ENCODE measurements around the gene ATF5.
"Not testable (repeated sequence)": the region's sequence is repeated elsewhere in the genome, so short reads cannot be mapped to it uniquely, and the experiment has no call there.

Gene ATF5

DNA sequence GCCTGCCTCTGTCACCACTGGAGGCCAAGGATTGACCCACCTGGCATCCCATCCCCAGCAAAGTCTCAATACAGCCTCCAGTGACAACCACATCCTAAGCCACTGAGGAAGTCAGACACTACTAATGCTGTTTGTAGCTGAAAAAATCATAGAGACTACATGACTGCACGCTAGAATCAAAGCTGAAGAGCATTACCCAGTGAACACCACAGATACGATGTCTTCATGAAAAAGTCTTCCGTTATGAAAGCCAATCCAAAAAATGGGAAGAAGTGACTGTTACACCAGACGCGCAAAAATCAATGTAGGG, 11.4 kb downstream of the ATF5 start:
- DNase-seq: no peak

DNA sequence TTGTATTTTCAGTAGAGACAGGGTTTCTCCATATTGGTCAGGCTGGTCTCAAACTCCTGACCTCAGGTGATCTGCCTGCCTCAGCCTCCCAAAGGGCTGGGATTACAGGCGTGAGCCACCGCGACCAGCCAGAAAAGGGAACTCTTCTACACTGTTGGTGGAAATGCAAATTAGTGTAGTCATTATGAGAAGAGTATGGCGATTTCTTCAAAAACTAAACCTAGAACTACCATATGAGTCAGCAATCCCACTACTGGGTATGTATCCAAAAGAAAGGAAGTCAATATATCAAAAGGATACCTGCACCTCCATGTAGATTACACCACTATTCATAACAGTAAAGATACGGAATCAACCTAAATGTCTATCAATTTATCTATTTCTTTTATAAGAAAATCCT, 15.6 kb downstream of the ATF5 start:
- DNase-seq: not testable (repeated sequence)

DNA sequence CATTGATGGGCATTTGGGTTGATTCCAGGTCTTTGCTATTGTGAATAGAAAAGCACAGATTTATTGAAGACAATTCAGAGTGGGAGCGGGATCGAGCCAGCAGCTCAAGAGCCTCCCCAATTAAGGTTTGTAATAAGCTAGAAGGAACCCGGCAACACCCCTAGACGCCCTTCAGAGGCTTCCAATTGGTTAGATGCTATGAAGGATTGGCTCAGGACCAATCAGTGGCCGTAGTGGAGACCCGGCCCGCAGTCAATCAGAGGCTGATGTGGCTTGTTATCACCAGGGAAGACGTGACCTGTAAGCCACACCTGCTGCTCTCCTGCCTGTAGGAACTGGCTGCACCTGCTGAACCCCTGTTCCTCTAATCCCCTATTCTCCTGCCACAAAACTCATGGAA, 17.4 kb downstream of the ATF5 start:
- no peak for DNase-seq

DNA sequence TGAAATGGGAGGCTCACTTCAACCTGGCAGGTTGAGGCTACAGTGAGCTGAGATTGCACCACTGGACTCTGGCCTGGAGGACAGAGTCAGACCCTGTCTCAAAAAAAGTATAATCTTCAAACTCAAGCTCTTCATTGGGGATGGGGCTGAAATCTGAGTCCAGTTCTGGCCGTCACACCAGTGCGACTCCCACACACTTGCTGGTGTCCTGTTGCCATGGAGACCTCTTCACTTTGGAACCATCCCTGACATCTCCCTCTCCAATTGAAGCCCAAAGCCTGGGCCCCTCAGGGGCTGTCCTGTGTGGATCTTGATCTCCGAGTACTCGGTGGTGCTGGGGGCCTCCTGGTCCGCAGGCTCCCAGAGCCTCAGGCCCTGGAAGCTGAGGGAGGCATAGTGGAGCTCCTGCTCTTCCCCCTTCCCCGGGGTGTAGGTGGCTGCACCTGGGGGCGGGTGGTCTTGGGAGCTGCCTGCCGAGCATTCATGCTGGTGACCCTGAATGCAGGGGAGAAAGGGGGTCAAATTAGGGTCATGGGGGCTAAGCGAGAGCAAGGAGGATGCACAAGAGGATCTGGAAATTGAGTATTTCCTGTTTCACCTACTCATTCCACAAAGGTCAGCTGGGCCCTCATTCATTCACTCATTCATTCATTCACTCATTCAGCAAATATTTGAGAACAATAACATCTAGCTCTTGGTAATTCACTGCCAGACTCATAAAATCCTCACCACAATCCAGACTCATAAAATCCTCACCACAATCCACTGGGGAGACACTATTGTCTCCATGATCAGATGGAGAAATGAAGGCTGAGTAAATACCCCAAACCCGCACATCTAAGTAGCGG, 21.0 kb downstream of the ATF5 start:
- DNase-seq: no peak

DNA sequence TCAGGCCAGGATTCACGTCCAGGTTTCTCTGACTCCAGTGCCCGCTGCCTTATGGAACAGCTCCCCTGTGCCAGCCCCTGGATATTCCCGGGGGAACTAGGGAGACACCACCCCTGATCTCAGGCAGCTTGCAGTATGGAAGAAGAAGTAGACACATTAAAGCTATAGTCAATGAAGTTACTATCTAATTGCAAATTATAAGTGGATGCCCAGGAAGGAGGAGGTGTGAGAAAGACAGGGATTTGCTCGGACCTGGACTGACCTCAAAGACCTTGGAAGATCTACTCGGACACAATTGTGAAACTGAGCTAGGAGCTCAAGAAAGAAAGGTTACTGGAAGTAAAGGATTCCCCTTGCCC, 21.6 kb downstream of the ATF5 start:
- DNase-seq: no peak

DNA sequence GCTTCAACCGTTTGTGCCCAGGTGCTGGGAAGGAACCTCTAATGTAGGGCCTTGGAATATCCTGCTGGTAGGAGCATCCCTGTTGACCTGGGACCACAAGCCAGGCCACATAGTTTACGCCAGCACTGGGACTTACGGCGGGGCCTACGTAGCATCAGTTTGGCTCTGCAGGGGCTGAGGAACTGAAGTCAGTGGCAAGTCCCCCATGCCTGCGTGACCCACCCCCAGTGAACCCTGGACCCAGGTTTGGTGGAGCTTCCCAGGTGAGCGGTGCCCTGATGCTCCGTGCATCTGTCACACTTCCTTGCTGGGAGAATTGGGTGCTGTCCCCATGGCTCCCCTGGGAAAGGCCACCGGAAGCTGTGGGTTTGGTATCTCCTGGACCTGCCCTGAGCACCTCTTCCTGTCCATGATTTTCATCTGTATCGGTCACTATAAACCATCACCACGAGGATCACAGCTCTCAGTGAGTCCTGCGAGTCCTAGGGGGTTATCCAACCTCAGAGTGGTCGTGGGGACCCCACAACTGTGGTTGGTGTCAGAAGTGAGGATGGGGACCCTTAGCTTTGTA, 22.0 kb downstream of the ATF5 start:
- no peak for DNase-seq

DNA sequence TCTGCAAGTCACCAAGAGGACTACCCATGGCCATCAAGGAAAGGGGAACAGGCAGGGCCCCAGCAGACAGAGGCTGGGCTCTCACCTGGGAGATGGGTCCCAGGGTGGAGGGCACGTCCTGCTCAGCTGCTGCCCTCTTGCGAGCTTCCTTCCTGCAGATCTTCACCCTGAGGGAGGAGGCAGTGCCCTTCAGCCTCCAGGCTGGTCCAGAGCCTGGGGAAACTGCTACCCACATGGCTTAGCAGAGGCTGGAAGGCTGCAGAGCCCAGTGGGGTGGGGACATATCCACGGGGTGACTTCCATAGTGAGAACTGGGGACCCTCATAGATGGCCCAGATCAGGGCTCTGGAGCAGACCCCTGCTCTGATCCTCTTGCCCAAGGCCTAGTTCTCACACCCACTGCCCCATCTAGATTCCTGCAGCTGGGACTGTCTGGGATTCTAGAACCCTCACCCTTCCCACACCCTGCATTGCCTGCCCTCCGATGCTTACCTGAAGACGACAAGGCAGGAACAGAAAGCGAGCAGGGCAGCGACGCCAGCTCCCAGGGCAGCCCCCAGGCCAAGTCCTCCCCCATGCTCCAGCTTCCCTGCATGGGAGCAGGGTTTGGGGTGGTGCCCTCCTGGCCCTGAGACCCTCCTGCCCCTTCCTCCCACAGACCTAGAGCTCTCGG, 22.9 kb downstream of the ATF5 start:
- DNase-seq: no peak

DNA sequence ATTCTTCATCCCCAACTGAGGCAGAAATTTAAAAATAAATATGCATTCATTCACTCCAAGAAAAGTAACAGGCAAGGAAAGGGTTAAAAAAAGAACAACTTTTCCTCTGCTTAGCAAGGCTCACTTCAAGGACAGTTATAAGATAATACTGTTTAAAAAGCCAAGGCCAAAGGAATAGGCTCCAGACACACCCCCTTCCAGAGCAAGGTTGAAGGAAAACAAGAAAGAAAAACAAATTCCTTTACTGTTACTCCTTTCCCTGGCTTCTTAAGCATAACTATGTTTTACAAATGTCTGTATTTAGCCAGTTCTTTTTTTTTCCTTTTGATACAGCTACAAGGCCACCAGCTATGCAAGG, 23.5 kb downstream of the ATF5 start:
- no peak for DNase-seq

DNA sequence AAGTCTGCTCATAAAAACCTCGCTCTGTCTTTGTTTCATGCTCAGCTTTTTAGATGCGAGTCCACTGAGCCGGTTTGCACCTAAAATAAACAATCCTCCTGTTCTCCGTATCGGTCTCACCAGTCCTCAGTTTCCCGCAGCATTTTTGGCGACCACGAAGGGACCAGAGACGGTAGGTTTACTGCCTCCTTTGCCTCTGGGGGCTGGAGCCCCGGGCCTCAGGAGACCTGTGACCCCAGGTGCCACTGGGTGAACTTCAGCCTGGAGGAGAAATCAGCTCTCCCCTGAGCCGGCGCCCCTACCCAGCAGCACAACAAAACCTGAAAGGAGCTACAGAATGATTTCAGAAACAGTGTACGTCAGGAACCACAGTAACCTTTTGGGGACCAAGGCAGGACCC, 23.9 kb downstream of the ATF5 start:
- DNase-seq: no peak

DNA sequence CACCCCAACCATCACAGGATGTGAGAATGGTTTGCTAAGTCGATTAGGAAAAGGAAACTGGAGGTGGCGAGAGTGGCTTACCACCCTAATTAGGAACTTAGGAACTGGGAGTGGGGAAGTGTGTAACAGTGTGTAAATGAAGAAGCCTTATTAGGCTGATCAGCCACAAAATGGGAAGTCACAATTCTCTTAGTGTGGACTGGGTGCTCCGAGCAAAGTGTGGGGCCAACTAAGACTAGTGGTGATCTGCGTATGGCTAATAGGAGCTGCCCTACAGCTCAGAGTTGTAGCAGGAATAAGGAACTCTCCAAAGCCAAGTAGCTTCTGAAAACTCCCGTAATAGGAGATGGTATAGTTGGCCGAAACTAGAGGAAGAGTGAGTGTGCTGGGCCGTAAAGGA, 24.4 kb downstream of the ATF5 start:
- DNase-seq: peak in 1 of 56 donors; percentile 4

DNA sequence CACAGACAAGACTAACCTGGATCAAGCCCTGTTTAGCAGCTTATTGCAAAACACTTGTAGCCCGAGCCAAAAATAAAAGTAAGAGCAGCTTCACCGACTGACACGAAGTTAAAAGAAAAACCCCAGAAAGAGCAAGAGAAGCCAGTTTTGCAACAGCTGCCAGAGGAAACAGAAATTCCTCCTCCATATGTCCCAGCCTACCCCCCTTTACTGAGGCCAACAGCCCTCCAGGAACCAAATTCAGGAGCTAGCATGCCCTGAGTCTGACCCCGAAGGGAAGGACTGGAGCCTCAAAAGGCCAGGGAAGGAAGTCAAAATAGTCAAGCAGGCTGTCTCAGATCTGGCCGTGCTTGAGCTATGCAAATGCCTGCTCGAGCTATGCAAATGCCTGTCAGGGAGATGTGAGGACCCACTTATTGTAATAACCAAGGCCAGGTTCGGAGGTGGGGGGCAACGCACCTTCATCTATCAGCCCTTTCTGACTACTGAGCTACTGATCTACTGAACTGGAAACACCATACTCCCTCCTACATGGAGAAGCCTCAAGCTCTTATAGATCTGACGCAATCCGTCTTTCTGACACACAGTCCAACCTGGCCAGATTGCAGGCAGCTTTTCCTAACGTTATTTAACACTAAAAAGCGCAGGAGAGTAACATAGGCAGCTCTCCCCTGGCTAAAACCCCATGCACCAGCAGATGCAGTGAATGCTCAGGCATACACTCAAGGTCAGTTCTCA, 25.3 kb downstream of the ATF5 start:
- DNase-seq: no peak

DNA sequence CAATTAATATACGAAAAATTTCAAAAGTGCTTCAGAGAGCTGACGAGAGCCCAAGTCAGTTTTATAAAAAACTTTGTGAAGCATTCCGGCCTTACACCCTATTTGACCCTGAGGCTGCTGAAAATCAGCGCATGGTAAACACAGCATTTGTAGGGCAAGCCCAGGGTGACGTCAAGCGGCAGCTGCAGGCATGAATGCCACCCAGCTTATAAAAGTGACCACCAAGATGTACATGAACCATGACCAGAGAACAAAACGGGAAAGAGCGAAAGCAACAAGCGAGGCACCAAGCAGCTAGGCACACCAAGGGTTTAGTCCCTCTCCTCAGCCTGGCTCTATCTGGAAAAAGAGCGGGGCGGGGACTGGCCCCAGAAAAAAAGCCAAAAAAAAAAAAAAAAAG, 25.9 kb downstream of the ATF5 start:
- DNase-seq: no peak

DNA sequence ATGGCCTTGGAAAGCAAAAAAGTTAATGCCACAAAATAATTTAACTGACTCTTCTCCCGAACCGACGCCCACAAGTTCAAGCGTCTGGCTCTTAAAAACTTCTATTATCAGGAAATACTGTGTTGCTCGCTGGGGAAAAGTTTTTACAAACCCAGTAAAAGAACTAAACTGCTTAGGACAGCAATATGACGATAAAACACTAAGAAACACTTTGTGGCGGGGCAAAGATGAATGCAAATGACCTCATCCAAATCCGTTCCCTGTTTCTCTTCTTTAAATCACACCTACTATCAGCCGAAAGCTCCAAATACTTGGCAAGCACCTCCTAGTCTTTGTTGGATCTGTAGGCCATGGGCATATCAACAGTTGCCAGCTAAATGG, 27.1 kb downstream of the ATF5 start:
- no peak for DNase-seq

DNA sequence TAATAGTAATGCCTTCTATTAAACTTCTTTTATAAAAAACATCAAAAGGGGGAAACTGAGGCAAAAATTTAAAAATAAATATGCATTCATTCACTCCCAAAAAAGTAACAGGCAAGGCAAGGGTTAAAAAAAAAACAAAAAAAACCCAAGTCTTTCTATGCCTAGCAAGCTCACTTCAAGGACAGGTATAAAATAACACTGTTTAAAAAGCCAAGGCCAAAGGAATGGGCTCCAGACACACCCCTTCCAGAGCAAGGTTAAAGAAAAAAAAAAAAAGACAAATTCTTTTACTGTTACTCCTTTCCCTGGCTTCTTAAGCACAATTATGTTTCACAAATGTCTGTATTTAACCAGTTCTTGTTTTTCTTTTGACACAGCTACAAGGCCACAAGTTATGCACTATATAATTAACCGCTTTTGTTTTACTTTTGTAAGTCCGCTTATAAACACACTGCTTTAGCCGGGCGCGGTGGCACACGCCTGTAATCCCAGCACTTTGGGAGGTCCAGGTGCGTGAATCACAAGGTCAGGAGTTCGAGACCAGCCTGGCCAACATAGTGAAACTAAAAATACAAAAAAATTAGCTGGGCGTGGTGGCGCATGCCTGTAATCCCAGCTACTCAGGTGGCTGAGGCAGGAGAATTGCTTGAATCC, 28.4 kb downstream of the ATF5 start:
- no peak for DNase-seq

DNA sequence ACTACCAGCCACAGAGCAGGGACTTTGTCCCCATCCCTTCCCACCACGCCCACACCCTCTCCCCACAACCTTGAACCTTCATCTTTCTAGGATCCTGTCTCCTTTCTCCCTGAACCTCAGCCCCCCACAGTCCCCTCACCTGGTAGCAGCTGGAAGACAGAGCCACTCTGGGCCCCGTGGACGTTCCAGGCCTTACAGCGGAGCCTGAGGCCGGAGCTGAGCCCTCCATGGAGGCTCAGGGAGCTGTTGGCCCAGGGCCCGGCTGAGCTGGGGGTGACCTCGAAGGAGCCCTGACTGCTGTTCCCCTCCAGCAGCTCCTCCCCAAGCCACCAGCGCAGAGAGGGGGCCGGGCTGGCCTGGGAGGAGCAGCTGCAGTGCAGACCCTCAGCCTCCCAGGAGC, 29.1 kb downstream of the ATF5 start:
- not testable (repeated sequence) for DNase-seq

DNA sequence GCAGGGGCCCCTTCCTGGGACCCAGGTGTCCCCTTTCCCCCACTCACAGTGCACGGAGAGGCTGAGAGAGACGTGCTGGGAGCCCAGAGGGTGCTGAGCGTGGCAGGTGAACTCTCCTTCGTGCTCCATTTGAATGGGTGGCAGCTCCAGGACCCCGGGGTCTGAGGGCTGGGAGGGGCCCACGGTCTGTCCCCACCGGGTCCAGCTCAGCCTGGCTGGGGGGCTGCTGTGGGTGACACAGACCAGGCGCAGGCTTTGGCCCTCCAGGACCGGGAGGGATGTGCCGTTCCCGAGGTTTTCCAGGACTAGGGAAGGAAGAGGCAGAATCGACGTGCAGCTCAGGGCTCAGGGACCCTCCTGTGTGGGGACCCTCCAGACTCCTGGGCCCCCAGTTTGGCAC, 29.6 kb downstream of the ATF5 start:
- not testable (repeated sequence) for DNase-seq

DNA sequence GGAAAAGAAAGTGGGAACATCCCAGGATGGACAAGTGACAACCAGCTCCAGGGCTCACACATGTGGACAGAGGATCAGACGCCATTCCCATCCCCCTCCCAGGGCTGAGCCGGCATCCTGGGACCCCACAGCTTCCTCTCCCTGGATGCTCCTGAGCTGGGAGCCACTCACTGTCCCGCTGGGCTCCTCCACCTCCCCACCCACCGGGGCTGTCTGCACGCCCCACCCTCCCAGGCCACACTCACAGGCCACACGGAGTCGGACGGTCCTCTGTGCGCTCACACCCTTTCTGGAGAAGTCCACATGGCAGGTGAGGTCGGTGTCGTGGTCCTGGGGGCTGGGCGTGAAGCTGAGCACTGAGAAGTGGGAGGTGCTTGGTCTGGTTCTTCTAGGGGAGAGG, 30.9 kb downstream of the ATF5 start:
- not testable (repeated sequence) for DNase-seq

DNA sequence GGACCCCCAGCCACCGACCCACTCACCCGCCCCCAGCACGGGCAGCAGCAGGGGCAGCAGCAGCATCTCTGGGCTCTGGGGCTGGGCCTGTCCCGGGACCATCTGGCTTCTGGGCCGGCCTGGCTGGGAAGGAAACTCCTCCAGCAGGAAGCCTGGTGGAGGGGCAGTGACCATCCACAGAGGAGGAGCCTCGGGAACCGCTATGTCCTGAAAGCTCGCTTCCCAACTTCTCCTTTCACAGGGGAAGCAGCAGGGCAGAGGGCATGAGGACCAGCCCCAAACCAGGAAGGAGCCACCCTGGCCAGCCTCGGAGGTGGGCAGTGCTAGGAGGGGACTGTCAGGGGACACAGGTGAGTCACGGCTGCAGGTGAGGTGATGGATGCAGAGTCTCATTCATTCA, 32.0 kb downstream of the ATF5 start, which contains the start of gene SIGLEC11:
Gene SIGLEC11 (minus strand): TSS at position 193 of the 400 bp plus-strand sequence. CDS start 91 bp downstream, at position 102.
- DNase-seq: not testable (repeated sequence)

DNA sequence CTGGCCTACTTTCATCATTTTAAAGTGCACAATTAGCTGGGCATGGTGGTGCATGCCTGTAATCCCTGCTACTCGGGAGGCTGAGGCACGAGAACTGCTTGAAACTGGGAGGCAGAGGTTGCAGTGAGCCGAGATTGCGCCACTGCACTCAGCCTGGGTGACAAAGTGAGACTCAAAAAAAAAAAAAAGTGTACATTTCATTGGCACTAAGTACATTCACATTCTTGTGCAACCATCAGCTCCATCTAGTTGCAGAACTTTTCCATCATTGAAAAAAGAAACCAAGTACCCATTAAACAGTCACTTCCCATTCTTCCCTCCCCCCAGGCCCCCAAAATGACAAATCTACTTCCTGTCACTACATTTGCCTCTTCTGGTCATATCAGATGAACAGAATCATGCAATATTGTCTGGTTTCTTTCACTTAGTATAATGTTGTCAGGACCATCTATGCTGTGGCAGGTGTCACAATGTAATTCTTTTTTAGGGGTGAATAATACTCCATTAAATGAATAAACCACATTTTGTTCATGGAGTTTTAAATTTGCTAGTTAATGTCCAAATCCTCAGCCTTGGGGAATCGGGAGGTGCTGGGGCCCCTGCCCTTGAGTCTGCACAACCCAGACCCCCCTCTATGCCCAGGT, 39.4 kb downstream of the ATF5 start:
- no peak for DNase-seq

DNA sequence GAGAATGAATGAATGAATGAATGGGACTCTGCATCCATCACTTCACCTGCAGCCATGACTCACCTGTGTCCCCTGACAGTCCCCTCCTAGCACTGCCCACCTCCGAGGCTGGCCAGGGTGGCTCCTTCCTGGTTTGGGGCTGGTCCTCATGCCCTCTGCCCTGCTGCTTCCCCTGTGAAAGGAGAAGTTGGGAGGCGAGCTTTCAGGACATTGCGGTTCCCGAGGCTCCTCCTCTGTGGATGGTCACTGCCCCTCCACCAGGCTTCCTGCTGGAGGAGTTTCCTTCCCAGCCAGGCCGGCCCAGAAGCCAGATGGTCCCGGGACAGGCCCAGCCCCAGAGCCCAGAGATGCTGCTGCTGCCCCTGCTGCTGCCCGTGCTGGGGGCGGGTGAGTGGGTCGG, 40.4 kb downstream of the ATF5 start:
- peak in 5 of 56 donors; percentile 1 to 21 (median 14) for DNase-seq

DNA sequence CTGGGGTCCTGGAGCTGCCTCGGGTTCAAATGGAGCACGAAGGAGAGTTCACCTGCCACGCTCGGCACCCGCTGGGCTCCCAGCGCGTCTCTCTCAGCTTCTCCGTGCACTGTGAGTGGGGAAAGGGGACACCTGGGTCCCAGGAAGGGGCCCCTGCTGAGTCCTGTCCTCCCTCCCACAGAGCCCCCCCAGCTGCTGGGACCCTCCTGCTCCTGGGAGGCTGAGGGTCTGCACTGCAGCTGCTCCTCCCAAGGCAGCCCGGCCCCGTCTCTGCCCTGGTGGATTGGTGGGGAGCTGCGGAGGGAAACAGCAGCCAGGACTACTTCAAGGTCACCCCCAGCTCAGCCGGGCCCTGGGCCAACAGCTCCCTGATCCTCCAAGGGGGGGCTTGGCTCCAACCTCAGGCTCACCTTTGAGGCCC, 43.0 kb downstream of the ATF5 start:
- DNase-seq: no peak
